Left renal pelvis (tissue), 4 donors: ENCODE results near the gene AIPL1. TPM values are rescaled to one million over a fixed set of nuclear protein-coding genes. Genes with fewer than 3 reads are reported as not detected.

Experiments
- DNase-seq, 4 donors: peaks; one replicate each; pipeline ENCODE4 v3.0.0-alpha.2; 2013; ENCODE audit warnings: low read depth in 4 of 4, low spot score in 3 of 4
- polyA plus RNA-seq, 4 donors: library from polyadenylated mRNA; unstranded; fragments of 120-200 nt; gene quantifications; one replicate each; pipeline ENCODE4 v1.2.1, GENCODE V29; 2013; ENCODE audit not compliant: insufficient read length in 4 of 4

Gene AIPL1
- polyA plus RNA-seq, 4 donors = 0.04 to 0.08 (median 0.06) TPM

- DNase-seq = no peak
Observed at GRCh38 chr17:6377906-6378305, 57.0 kb downstream of the AIPL1 start.

GRCh38 chr17:6376931-6377361 lies 58.0 kb downstream of the AIPL1 start:
- no peak for DNase-seq

- DNase-seq = peak in 2 of 4 donors; percentile 16 to 24
Observed at GRCh38 chr17:6374761-6375312, 60.1 kb downstream of the AIPL1 start.

GRCh38 chr17:6374271-6374691 lies 60.6 kb downstream of the AIPL1 start:
- no peak for DNase-seq

Other genes with a start within 250 kb of the AIPL1 start
- 10 to 100 TPM; 12.0 to 24.1 (median 19.9) TPM for gene PIMREG, start 9.3 kb upstream of the AIPL1 start, polyA plus RNA-seq
- 10 to 100 TPM in 1 of 4 donors, 1 to 10 TPM in 3; 7.6 to 16.5 (median 9.4) TPM for gene PITPNM3, start 121.4 kb upstream of the AIPL1 start, polyA plus RNA-seq
- gene KIAA0753, start 205.6 kb upstream of the AIPL1 start, polyA plus RNA-seq = 10 to 100 TPM; 28.7 to 39.7 (median 37.6) TPM
- 10 to 100 TPM; 49.1 to 91.7 (median 82.0) TPM for gene TXNDC17, start 205.9 kb upstream of the AIPL1 start, polyA plus RNA-seq
- gene MED31, start 216.5 kb upstream of the AIPL1 start, polyA plus RNA-seq = 10 to 100 TPM; 21.9 to 29.5 (median 28.8) TPM
- gene C17orf100, start 216.6 kb upstream of the AIPL1 start, polyA plus RNA-seq = 10 to 100 TPM in 2 of 4 donors, 1 to 10 TPM in 2; 8.0 to 12.7 (median 9.6) TPM